B cell (primary cell): ENCODE data around the gene STK4. TPM values are rescaled to one million over a fixed set of nuclear protein-coding genes. Genes with fewer than 3 reads are reported as not detected.

Experiments used
- ATAC-seq: fragments of 200-7000 bp; cut with Tn5 transposase; one replicate; pipeline ENCODE4 v1.10.0; 2021; ENCODE audit warnings: low read depth, mild to moderate bottlenecking, moderate number of reproducible peaks, moderate library complexity
- CTCF ChIA-PET: fragments of 350-600 bp; sonication (Branson Sonifier 250); formaldehyde crosslinking; loops from one replicate; lab custom pipeline; 2021; ENCODE audit warnings: antibody characterized with exemption, inconsistent platforms; lab: Charles Lee
- POLR2A ChIA-PET: fragments of 350-600 bp; sonication (Branson Sonifier 250); formaldehyde crosslinking; loops from one replicate; lab custom pipeline; 2021; ENCODE audit warnings: antibody characterized with exemption; lab: Charles Lee
- DNase-seq: peaks from one replicate; pipeline ENCODE4 v3.0.0; 2013
- H2AFZ ChIP-seq: 2 replicates; pipeline ENCODE4 v1.6.1; 2012; ENCODE audit warnings: mild to moderate bottlenecking, low read depth, low read length; ENCODE audit not compliant: insufficient read depth, poor library complexity, severe bottlenecking
- H3K27ac ChIP-seq, 2 donors: 1 replicate in 1 of 2; 2 replicates in 1 of 2; pipeline ENCODE4 v1.5.1; 2012 to 2013; ENCODE audit warnings: low read length in 2 of 2, mild to moderate bottlenecking in 2 of 2, moderate library complexity in 1 of 2
- H3K27me3 ChIP-seq, 4 experiments: fragments of 200-600 bp in 1 of 4; sonication (generic) in 1 of 4; replicated peaks in 1 of 4; 1 replicate in 2 of 4; 2 replicates in 2 of 4; pipeline versions ENCODE4 v1.6.1 to v1.7.0; 2013 to 2016; ENCODE audit warnings: low read length in 3 of 4, mild to moderate bottlenecking in 2 of 4, mixed read lengths in 1 of 4, moderate library complexity in 1 of 4; ENCODE audit not compliant: insufficient read depth in 4 of 4, control insufficient read depth in 3 of 4; ENCODE audit errors: control extremely low read depth in 1 of 4
- H3K36me3 ChIP-seq, 2 experiments: replicated peaks in 1 of 2; 1 replicate in 1 of 2; 2 replicates in 1 of 2; pipeline versions ENCODE4 v1.6.1 to v1.7.1; 2013; ENCODE audit warnings: low read length in 1 of 2; ENCODE audit not compliant: insufficient read depth in 2 of 2, control insufficient read depth in 1 of 2; ENCODE audit errors: control extremely low read depth in 1 of 2, extremely low read depth in 1 of 2
- H3K4me1 ChIP-seq, 2 donors: fragments of 200-600 bp in 1 of 2; sonication (generic) in 1 of 2; 1 replicate in 1 of 2; 2 replicates in 1 of 2; pipeline versions ENCODE4 v1.5.1 to v1.6.1; 2013 to 2017; ENCODE audit warnings: low read length in 2 of 2; ENCODE audit not compliant: control insufficient read depth in 2 of 2, insufficient read depth in 2 of 2
- H3K4me2 ChIP-seq: replicated peaks from 2 replicates; pipeline ENCODE3; 2012; ENCODE audit warnings: mild to moderate bottlenecking, low read depth, low read length; ENCODE audit not compliant: poor library complexity, severe bottlenecking
- H3K4me3 ChIP-seq, 5 experiments: fragments of 200-600 bp in 1 of 5; sonication (generic) in 1 of 5; 1 replicate in 3 of 5; 2 replicates in 2 of 5; pipeline versions ENCODE4 v1.5.1 to v1.7.0; 2011 to 2016; ENCODE audit warnings: low read length in 4 of 5, mild to moderate bottlenecking in 4 of 5, low read depth in 2 of 5, control low read depth in 1 of 5, moderate library complexity in 1 of 5; ENCODE audit not compliant: insufficient read depth in 1 of 5; ENCODE audit errors: control extremely low read depth in 1 of 5, extremely low read depth in 1 of 5
- H3K79me2 ChIP-seq: fragments of 200-600 bp; sonication (generic); one replicate; pipeline ENCODE4 v1.6.0; 2016; ENCODE audit warnings: low read length; ENCODE audit not compliant: control insufficient read depth, insufficient read depth
- H3K9ac ChIP-seq: fragments of 200-600 bp; sonication (generic); 2 replicates; pipeline ENCODE4 v1.6.1; 2017; ENCODE audit warnings: mild to moderate bottlenecking, low read length, moderate library complexity
- H3K9me3 ChIP-seq, 3 donors: one replicate each; pipeline versions ENCODE4 v1.6.1 to v1.7.1; 2013; ENCODE audit warnings: low read length in 2 of 3; ENCODE audit not compliant: control insufficient read depth in 2 of 3, insufficient read depth in 1 of 3; ENCODE audit errors: control extremely low read depth in 1 of 3
- H4K20me1 ChIP-seq: 2 replicates; pipeline ENCODE4 v1.6.0; 2012; ENCODE audit warnings: mild to moderate bottlenecking, low read length; ENCODE audit not compliant: insufficient read depth, control insufficient read depth, poor library complexity, severe bottlenecking
- H3K27ac Mint-ChIP-seq: one replicate; pipeline ENCODE4 v1.8.0; 2021; ENCODE audit warnings: mixed read lengths
- H3K27me3 Mint-ChIP-seq: one replicate; pipeline ENCODE4 v1.8.0; 2021; ENCODE audit warnings: mixed read lengths
- H3K4me1 Mint-ChIP-seq: one replicate; pipeline ENCODE4 v1.8.0; 2021; ENCODE audit warnings: mixed read lengths
- H3K4me3 Mint-ChIP-seq: one replicate; pipeline ENCODE4 v1.8.0; 2021; ENCODE audit warnings: mixed read lengths
- H3K9me3 Mint-ChIP-seq: one replicate; pipeline ENCODE4 v1.8.0; 2022; ENCODE audit warnings: mixed read lengths; ENCODE audit not compliant: insufficient read depth
- EZH2 ChIP-seq: IDR thresholded peaks from 2 replicates; pipeline ENCODE4 v1.6.1; 2012; ENCODE audit warnings: borderline replicate concordance, low read depth, mild to moderate bottlenecking, moderate library complexity, low read length; ENCODE audit not compliant: insufficient read depth, poor library complexity, severe bottlenecking
- WGBS: methylation state at CpG from one replicate; pipeline ENCODE4 v1.1.5; 2013; ENCODE audit warnings: missing lambda C conversion rate; ENCODE audit not compliant: insufficient coverage; 5-methylcytosine and 5-hydroxymethylcytosine counted together
- intact Hi-C: fragments of 100-400 bp; cut with micrococcal nuclease; formaldehyde crosslinking; loops from one replicate; pipeline ENCODE4 v1.10.0; 2022
- polyA plus RNA-seq: library from polyadenylated mRNA; depleted of rRNA; stranded (reverse); fragments of >200 nt; gene quantifications from 2 replicates; pipeline ENCODE4 v1.2.3, GENCODE V29; 2012
- total RNA-seq, 2 donors: library from RNA; stranded (reverse); fragments of 120-200 nt in 1 of 2; gene quantifications; 1 replicate in 1 of 2; 2 replicates in 1 of 2; pipeline versions ENCODE4 v1.2.3 to v1.2.4, GENCODE V29; 2013 to 2022
- TF ChIP-seq, protein P1 (sequence below): fragments of 200-600 bp; IDR thresholded peaks from one replicate; pipeline ENCODE4 v1.8.0; 2022; ENCODE audit warnings: antibody characterized with exemption, mild to moderate bottlenecking

Gene STK4
- total and polyA plus RNA-seq, 2 donors (not counting 1 experiment from before 2014, with no cell fraction given), result 38.9 to 324 TPM

DNA sequence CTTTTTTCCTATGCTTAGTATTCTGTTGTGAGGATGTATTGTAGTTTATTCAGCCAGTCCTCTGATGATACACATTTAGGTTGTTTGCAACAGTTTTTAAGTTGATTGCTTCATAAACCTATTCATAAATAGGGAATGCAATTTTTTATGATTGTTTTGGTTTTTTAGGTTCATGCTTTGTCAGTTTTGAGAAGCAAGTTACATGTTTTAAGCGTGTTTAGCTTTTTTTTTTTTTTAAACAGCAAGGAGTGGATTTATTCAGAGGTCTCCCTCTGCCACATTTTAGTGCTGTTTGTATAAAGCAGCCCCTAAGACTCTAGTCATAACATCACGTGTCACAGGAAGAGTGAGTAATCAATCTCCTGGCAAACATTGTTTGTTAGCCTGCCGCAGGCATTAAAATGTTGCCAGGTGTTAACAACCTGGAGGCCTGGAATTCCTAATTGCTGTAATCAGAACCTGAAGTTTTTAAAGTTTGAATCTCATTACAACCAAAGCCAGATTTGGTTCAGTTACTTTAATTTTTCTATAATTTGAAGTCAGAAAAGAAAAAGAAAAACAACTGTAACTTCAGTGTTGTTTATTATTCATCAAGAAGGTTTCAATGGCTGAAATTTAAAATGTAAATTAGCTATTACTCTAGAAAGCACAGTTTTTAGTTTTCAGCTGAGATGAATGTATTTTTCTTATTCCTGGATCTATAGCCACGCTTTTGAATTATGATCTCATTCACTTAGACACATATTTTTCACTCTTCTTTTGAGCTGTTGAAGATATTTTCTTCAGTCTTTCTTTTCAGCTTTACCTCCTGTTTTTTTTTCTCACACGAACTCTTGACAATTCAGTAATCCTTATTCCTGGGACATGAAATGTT lies 75.4 kb downstream of the STK4 start:
- Mint-ChIP-seq H3K9me3 (no peaks in the 10 kb centered on the region), H3K4me1 (peaks cover 57% of the 10 kb centered on the region), H3K4me3 (no peak overlapping the region), H3K27ac (peak overlapping the region; percentile 79), H3K27me3 (no peaks in the 10 kb centered on the region)
- H3K4me3 ChIP-seq, result no peak overlapping the region
- peaks cover 3% of the 10 kb centered on the region for H4K20me1 ChIP-seq
- intact Hi-C loops, result no loop called here
- no peak overlapping the region for H3K4me2 ChIP-seq
- DNase-seq (no peak), ATAC-seq (no peak)
- H2AFZ ChIP-seq, result no peak overlapping the region
- no peak overlapping the region for H3K9ac ChIP-seq
- peaks cover 76% of the 10 kb centered on the region for H3K79me2 ChIP-seq
- peaks cover 12 to 14% of the 10 kb centered on the region in 2 donors for H3K4me1 ChIP-seq
- no peaks in the 10 kb centered on the region for H3K27me3 ChIP-seq
- H3K9me3 ChIP-seq, result no peaks in the 10 kb centered on the region
- no peak for TF ChIP-seq EZH2
- TF ChIP-seq, protein P1, sequence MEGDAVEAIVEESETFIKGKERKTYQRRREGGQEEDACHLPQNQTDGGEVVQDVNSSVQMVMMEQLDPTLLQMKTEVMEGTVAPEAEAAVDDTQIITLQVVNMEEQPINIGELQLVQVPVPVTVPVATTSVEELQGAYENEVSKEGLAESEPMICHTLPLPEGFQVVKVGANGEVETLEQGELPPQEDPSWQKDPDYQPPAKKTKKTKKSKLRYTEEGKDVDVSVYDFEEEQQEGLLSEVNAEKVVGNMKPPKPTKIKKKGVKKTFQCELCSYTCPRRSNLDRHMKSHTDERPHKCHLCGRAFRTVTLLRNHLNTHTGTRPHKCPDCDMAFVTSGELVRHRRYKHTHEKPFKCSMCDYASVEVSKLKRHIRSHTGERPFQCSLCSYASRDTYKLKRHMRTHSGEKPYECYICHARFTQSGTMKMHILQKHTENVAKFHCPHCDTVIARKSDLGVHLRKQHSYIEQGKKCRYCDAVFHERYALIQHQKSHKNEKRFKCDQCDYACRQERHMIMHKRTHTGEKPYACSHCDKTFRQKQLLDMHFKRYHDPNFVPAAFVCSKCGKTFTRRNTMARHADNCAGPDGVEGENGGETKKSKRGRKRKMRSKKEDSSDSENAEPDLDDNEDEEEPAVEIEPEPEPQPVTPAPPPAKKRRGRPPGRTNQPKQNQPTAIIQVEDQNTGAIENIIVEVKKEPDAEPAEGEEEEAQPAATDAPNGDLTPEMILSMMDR, result no peak
- peaks cover 0 to 45% of the 10 kb centered on the region in 2 experiments for H3K36me3 ChIP-seq
- H3K27ac ChIP-seq, result peak overlapping the region; percentile 29 to 66
- POLR2A ChIA-PET, result no interaction called here
- 20% methylated on average over 1 of the region's 5 CpGs for WGBS
- CTCF ChIA-PET, result interaction anchor here (0.7 to 5.9 kb wide), 7 partner anchors 8 to 252 kb away, joined by 3 to 134 read pairs (median 5); no protein-coding TSS in a partner anchor

DNA sequence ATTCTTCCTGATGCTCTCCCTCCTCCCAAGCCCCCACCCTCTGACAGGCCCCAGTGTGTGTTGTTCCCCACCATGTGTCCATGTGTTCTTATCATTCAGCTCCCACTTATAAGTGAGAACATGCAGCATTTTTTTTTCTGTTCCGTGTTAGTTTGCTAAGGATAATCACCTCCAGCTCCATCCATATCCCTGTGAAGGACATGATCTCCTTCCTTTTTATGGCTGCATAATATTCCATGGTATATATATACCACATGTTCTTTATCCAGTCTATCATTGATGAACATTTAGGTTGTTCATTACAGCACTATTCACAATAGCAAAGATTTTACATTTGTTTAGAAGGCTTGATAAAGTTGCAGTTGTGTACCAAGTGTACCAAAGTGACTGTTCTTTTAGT lies 76.7 kb downstream of the STK4 start:
- Histone ChIP-seq H3K4me1 (peaks cover 12 to 14% of the 10 kb centered on the region in 2 donors), H3K9me3 (no peaks in the 10 kb centered on the region), H4K20me1 (peaks cover 3% of the 10 kb centered on the region), H3K27me3 (no peaks in the 10 kb centered on the region), H3K36me3 (peaks cover 0 to 43% of the 10 kb centered on the region in 2 experiments), H3K4me2 (no peak overlapping the region), H3K27ac (peak overlapping the region in 1 of 2 donors; percentile 42), H3K4me3 (no peak overlapping the region), H3K9ac (no peak overlapping the region), H2AFZ (no peak overlapping the region), H3K79me2 (peaks cover 76% of the 10 kb centered on the region)
- peak overlapping the region; percentile 1 for H3K27ac Mint-ChIP-seq
- WGBS, result no CpG with 5 or more reads among the region's 1 CpG
- no peak for DNase-seq
- ATAC-seq, result no peak
- intact Hi-C loops, result no loop called here
- POLR2A ChIA-PET, result no interaction called here
- no peak overlapping the region for H3K4me3 Mint-ChIP-seq
- H3K9me3 Mint-ChIP-seq, result no peaks in the 10 kb centered on the region
- peaks cover 62% of the 10 kb centered on the region for H3K4me1 Mint-ChIP-seq
- CTCF ChIA-PET, result interaction anchor here (0.8 to 5.9 kb wide), 19 partner anchors 12 to 251 kb away, joined by 3 to 134 read pairs (median 9); partner anchors contain the start of genes TOMM34 and WFDC5
- TF ChIP-seq, protein P1, result no peak
- no peak for TF ChIP-seq EZH2
- no peaks in the 10 kb centered on the region for H3K27me3 Mint-ChIP-seq
